ENCODE measurements around the gene CARNS1. TPM values are rescaled to one million over a fixed set of nuclear protein-coding genes. Genes with fewer than 3 reads are reported as not detected.
"Not testable (repeated sequence)": the region's sequence is repeated elsewhere in the genome, so short reads cannot be mapped to it uniquely, and the experiment has no call there.

The CARNS1 gene
- total RNA-seq, 1 donor from 2014 or later: 0.68 TPM

DNA sequence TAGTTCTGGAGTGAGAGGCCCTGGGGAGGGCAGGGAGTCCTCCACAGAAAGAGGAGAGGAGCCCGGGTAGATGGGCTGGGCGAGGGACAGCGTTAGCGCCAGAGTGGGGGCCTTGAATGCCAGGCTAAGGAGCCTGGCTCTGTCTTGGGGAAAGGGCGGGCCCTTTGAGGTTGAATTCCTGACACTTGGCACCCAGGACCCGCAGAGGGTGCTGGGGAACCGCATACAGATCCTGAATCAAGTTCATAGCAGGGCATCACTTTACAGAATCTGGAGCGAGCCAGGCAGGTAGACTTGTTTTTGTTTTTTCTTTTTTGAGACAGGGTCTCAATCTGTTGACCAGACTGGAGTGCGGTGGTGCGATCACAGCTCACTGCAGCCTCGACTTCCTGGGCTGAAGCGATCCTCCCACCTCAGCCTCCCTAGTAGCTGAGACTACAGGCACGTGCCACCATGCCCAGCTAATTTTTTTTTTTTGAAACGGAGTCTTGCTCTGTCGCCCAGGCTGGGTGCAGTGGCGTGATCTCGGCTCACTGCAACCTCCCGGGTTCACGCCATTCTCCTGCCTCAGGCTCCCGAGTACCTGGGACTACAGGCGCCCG, 6.1 kb downstream of the CARNS1 start:
- Mint-ChIP-seq H3K4me1 (ENCODE audit: low read depth) (peaks cover 17% of the 10 kb centered on the region), H3K27me3 (ENCODE audit: low read depth) (peaks cover 4% of the 10 kb centered on the region)
- intact Hi-C loops (cut with micrococcal nuclease): loop anchor here (2.0 to 5.0 kb wide), 3 partner anchors 17 to 386 kb away; partner anchors contain the start of genes CDK2AP2, PITPNM1 and TBC1D10C

DNA sequence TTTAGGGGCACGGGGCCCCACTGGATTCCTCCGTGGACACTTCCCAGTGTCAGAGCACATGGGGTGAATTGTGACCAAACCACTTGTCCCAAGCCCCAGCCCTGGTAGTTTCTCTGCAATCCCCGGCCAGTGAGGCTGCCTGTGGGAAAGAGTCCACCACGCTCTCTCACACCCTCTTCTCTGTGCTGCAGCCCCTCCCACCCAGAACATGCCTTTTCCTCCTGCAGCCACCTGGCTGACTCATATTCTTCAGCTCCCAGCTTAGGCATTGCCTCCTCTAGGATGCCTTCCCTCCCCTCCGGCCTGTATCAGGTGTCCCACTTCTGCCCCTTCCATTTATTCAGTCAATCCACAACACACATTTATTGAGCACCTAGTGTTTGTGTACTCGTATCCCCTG, 7.4 kb downstream of the CARNS1 start:
- no peak overlapping the region for H3K27ac Mint-ChIP-seq
- no peak overlapping the region for H3K4me3 Mint-ChIP-seq (ENCODE audit: low read depth)
- intact Hi-C loops (cut with micrococcal nuclease): loop anchor here (5.0 kb wide), 2 partner anchors 84 to 384 kb away; partner anchors contain the start of genes CDK2AP2 and PITPNM1
- no peak for DNase-seq (ENCODE audit: low spot score)
- H3K9me3 Mint-ChIP-seq: no peaks in the 10 kb centered on the region
- H3K4me1 Mint-ChIP-seq (ENCODE audit: low read depth): peaks cover 16% of the 10 kb centered on the region
- peaks cover 1% of the 10 kb centered on the region for H3K27me3 Mint-ChIP-seq (ENCODE audit: low read depth)
- H3K36me3 Mint-ChIP-seq (ENCODE audit: low read depth): peaks cover 2% of the 10 kb centered on the region

More for the DNA sequence above, 6.1 kb downstream of the CARNS1 start:
- no peaks in the 10 kb centered on the region for H3K36me3 Mint-ChIP-seq (ENCODE audit: low read depth)
- H3K9me3 Mint-ChIP-seq: no peaks in the 10 kb centered on the region
- no peak for DNase-seq (ENCODE audit: low spot score)
- peak overlapping the region; percentile 67 for H3K4me3 Mint-ChIP-seq (ENCODE audit: low read depth)
- no peak overlapping the region for H3K27ac Mint-ChIP-seq

DNA sequence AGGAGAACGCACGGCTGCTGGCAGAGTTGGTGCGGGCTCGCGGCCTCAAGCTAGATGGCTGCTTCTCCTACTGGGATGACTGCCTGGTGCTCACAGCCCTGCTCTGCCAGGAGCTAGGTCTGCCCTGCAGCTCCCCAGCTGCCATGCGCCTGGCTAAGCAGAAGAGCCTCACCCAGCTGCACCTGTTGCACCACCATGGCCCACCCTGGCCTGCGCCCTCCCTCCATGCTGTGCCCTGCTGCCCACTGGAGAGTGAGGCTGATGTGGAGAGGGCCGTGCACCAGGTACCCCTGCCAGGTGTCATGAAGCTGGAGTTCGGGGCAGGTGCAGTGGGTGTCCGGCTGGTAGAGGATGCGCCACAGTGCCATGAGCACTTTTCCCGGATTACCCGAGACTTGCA, 8.0 kb downstream of the CARNS1 start:
- no peak for DNase-seq (ENCODE audit: low spot score)
- peaks cover 2% of the 10 kb centered on the region for H3K36me3 Mint-ChIP-seq (ENCODE audit: low read depth)
- H3K27ac Mint-ChIP-seq: no peak overlapping the region
- H3K9me3 Mint-ChIP-seq: no peaks in the 10 kb centered on the region
- intact Hi-C loops (cut with micrococcal nuclease): loop anchor here (5.0 kb wide), 2 partner anchors 84 to 384 kb away; partner anchors contain the start of genes CDK2AP2 and PITPNM1
- peaks cover 16% of the 10 kb centered on the region for H3K4me1 Mint-ChIP-seq (ENCODE audit: low read depth)
- peaks cover 1% of the 10 kb centered on the region for H3K27me3 Mint-ChIP-seq (ENCODE audit: low read depth)
- H3K4me3 Mint-ChIP-seq (ENCODE audit: low read depth): no peak overlapping the region

- peaks cover 7% of the 10 kb centered on the region for H3K36me3 Mint-ChIP-seq (ENCODE audit: low read depth)
- peaks cover 1% of the 10 kb centered on the region for H3K27me3 Mint-ChIP-seq (ENCODE audit: low read depth)
- intact Hi-C loops (cut with micrococcal nuclease): loop anchor here (5.0 kb wide), 2 partner anchors 83 to 383 kb away; partner anchors contain the start of genes CDK2AP2 and PITPNM1
- H3K27ac Mint-ChIP-seq: no peak overlapping the region
- no peak for DNase-seq (ENCODE audit: low spot score)
- H3K4me1 Mint-ChIP-seq (ENCODE audit: low read depth): peaks cover 14% of the 10 kb centered on the region
- H3K9me3 Mint-ChIP-seq: no peaks in the 10 kb centered on the region
- no peak overlapping the region for H3K4me3 Mint-ChIP-seq (ENCODE audit: low read depth)
Observed at GRCh38 chr11:67423891-67424613, 8.6 kb downstream of the CARNS1 start.

DNA sequence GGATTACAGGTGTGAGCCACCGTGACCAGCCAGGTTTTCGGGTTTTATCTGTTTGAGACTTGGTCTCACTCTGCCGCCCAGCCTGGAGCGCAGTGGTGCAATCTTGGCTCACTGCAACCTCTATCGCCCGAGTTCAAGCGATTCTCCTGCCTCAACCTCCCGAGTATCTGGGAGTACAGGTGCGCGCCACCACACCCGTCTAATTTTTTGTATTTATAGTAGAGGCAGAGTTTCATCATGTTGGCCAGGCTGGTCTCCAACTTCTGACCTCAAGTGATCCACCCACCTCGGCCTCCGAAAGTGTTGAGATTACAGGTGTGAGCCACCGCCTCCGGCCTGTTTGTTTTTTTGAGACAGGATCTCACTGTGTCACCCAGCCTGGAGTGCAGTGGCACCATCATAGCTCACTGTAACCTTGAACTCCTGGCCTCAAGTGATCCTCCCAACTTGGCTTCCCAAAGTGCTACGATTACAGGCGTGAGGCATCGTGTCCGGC, 11.9 kb downstream of the CARNS1 start:
- DNase-seq (ENCODE audit: low spot score); H3K27me3 Mint-ChIP-seq (ENCODE audit: low read depth); intact Hi-C loops (cut with micrococcal nuclease); H3K9me3 Mint-ChIP-seq: not testable (repeated sequence)
- Mint-ChIP-seq H3K36me3 (ENCODE audit: low read depth) (peaks cover 27% of the 10 kb centered on the region), H3K4me3 (ENCODE audit: low read depth) (peak overlapping the region; percentile 98), H3K27ac (peak overlapping the region; percentile 93), H3K4me1 (ENCODE audit: low read depth) (peaks cover 13% of the 10 kb centered on the region)

DNA sequence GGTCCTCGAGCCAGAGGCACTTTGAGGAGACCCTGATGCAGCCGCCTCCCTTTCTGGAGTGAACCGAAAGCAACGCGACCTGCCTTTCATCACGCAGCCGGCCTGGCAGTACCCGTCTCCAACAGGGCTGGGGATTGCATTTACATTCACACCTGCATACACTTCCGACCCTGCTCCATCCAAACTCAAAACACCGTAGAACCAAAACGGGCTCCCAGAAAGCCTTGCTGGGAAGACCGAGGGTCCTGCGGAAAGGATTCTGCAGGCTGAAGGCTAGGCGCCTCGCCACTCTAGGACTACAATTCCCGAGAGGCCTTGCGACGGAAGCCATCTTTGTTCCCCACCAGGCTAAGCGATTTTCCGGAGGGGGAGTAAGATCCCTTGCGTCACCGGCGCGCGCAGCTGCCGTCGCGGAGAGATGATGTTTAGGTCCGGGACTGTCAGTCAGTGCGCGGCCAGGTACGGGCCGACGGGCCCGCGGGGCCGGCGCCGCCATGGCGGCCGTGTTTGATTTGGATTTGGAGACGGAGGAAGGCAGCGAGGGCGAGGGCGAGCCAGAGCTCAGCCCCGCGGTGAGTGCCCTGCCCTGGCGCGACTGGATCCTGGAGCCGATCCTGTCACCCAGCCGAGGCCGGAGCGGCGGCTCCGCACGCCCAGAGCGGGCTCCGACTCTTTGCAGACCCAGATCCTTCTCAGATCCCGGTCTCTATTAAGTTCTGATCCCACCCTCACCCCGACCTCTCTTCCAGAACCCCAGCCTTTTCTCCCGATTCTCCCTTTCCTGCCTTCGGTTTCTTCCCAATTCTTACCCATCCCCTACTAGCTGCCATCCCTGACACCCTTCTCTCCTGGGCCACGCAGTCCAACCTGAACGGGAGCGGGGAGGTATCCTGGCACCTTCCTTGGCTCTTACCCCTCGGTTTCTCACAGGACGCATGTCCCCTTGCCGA, 12.8 kb downstream of the CARNS1 start, which contains the start of gene RPS6KB2:
Gene RPS6KB2 (plus strand): TSS at position 443 of the 950 bp plus-strand sequence. CDS start 52 bp downstream, at position 495.
- DNase-seq (ENCODE audit: low spot score): peak; percentile 98
- H3K27ac Mint-ChIP-seq: peak within 1 kb of the TSS; percentile 93
- peaks cover 15% of the 10 kb centered on the region for H3K4me1 Mint-ChIP-seq (ENCODE audit: low read depth)
- H3K36me3 Mint-ChIP-seq (ENCODE audit: low read depth): peaks cover 33% of the 10 kb centered on the region
- H3K27me3 Mint-ChIP-seq (ENCODE audit: low read depth): no peaks in the 10 kb centered on the region
- H3K9me3 Mint-ChIP-seq: no peaks in the 10 kb centered on the region
- intact Hi-C loops (cut with micrococcal nuclease): loop anchor here (1.0 to 2.0 kb wide), 4 partner anchors 8 to 41 kb away; partner anchors contain the start of genes CORO1B, PPP1CA and TMEM134
- H3K4me3 Mint-ChIP-seq (ENCODE audit: low read depth): peak within 1 kb of the TSS; percentile 98

GRCh38 chr11:67429038-67429668, 13.7 kb downstream of the CARNS1 start:
- Mint-ChIP-seq H3K27me3 (ENCODE audit: low read depth) (no peaks in the 10 kb centered on the region), H3K9me3 (no peaks in the 10 kb centered on the region), H3K36me3 (ENCODE audit: low read depth) (peaks cover 35% of the 10 kb centered on the region), H3K4me1 (ENCODE audit: low read depth) (peaks cover 17% of the 10 kb centered on the region), H3K27ac (peak overlapping the region; percentile 93), H3K4me3 (ENCODE audit: low read depth) (peak overlapping the region; percentile 98)
- intact Hi-C loops (cut with micrococcal nuclease): loop anchor here (2.0 kb wide), 1 partner anchor 14 kb away; the partner anchor contains the start of gene CORO1B
- no peak for DNase-seq (ENCODE audit: low spot score)

GRCh38 chr11:67429722-67430121, 14.2 kb downstream of the CARNS1 start:
- Mint-ChIP-seq H3K27me3 (ENCODE audit: low read depth) (no peaks in the 10 kb centered on the region), H3K27ac (no peak overlapping the region), H3K36me3 (ENCODE audit: low read depth) (peaks cover 37% of the 10 kb centered on the region), H3K4me3 (ENCODE audit: low read depth) (peak overlapping the region; percentile 45), H3K9me3 (no peaks in the 10 kb centered on the region), H3K4me1 (ENCODE audit: low read depth) (peaks cover 16% of the 10 kb centered on the region)
- intact Hi-C loops (cut with micrococcal nuclease): loop anchor here (2.0 kb wide), 1 partner anchor 13 kb away; the partner anchor contains the start of gene CORO1B
- no peak for DNase-seq (ENCODE audit: low spot score)

- no peak for DNase-seq (ENCODE audit: low spot score)
- no peaks in the 10 kb centered on the region for H3K9me3 Mint-ChIP-seq
- H3K4me3 Mint-ChIP-seq (ENCODE audit: low read depth): no peak overlapping the region
- no peaks in the 10 kb centered on the region for H3K27me3 Mint-ChIP-seq (ENCODE audit: low read depth)
- intact Hi-C loops (cut with micrococcal nuclease): no loop called here
- H3K36me3 Mint-ChIP-seq (ENCODE audit: low read depth): peaks cover 50% of the 10 kb centered on the region
- H3K4me1 Mint-ChIP-seq (ENCODE audit: low read depth): peaks cover 23% of the 10 kb centered on the region
- H3K27ac Mint-ChIP-seq: peak overlapping the region; percentile 46
Observed at GRCh38 chr11:67431346-67432249, 16.1 kb downstream of the CARNS1 start.

GRCh38 chr11:67432655-67433349, 17.3 kb downstream of the CARNS1 start:
- H3K27ac Mint-ChIP-seq: peak overlapping the region; percentile 31
- intact Hi-C loops (cut with micrococcal nuclease): no loop called here
- H3K9me3 Mint-ChIP-seq: no peaks in the 10 kb centered on the region
- H3K4me1 Mint-ChIP-seq (ENCODE audit: low read depth): peaks cover 20% of the 10 kb centered on the region
- peaks cover 57% of the 10 kb centered on the region for H3K36me3 Mint-ChIP-seq (ENCODE audit: low read depth)
- H3K27me3 Mint-ChIP-seq (ENCODE audit: low read depth): no peaks in the 10 kb centered on the region
- DNase-seq (ENCODE audit: low spot score): no peak
- no peak overlapping the region for H3K4me3 Mint-ChIP-seq (ENCODE audit: low read depth)

All from activated T-helper 2 cell treated with anti-CD3 and anti-CD28 coated beads, Interferon-gamma antibody, Interleukin-2, Interleukin-4, amounts not matched to agents 10 μg/mL and 5 μg/mL and 100 μg/mL, durations not matched to agents 14 hours and 24 hours and 36 hours (primary cell).